ENCODE results near the gene GOLGA6L1.
"Not testable (repeated sequence)": the region's sequence is repeated elsewhere in the genome, so short reads cannot be mapped to it uniquely, and the experiment has no call there.

- TF ChIP-seq CTCF (conservative IDR thresholded peaks at IDR 0.05; ENCODE audit: low read depth, low read length); EZH2 (IDR thresholded peaks at IDR 0.05; ENCODE audit: low read length, unreplicated experiment); EZH2phosphoT487 (IDR thresholded peaks at IDR 0.05; ENCODE audit: borderline replicate concordance, low read length): not testable (repeated sequence)
These were observed 44.6 kb upstream of the GOLGA6L1 start for GRCh38 chr15:23181201-23181600.
